Activated CD4-positive, alpha-beta T cell treated with anti-CD3 and anti-CD28 coated beads for 36 hours (primary cell): Measurements from ENCODE around the gene SPTBN1. TPM values are rescaled to one million over a fixed set of nuclear protein-coding genes. Genes with fewer than 3 reads are reported as not detected.

ENCODE experiments used
- ATAC-seq: fragments of 200-7000 bp; cut with Tn5 transposase; one replicate; pipeline ENCODE4 v1.10.0; 2021; ENCODE audit warnings: mild to moderate bottlenecking, moderate library complexity
- CTCF ChIA-PET: fragments of 350-600 bp; sonication (Branson Sonifier 250); formaldehyde crosslinking; loops from one replicate; lab custom pipeline; 2021; ENCODE audit warnings: antibody characterized with exemption; lab: Charles Lee
- POLR2A ChIA-PET: fragments of 350-600 bp; sonication (Branson Sonifier 250); formaldehyde crosslinking; loops from one replicate; lab custom pipeline; 2021; ENCODE audit warnings: antibody characterized with exemption, inconsistent platforms; lab: Charles Lee
- DNase-seq: peaks from one replicate; pipeline ENCODE4 v3.0.0-alpha.2; 2020
- H3K27ac Mint-ChIP-seq: one replicate; pipeline ENCODE4 v1.8.0; 2021; ENCODE audit warnings: mixed read lengths
- H3K27me3 Mint-ChIP-seq: one replicate; pipeline ENCODE4 v1.8.0; 2021; ENCODE audit warnings: mixed read lengths
- H3K36me3 Mint-ChIP-seq: one replicate; pipeline ENCODE4 v1.8.0; 2021; ENCODE audit warnings: low read depth, mixed read lengths
- H3K4me1 Mint-ChIP-seq: one replicate; pipeline ENCODE4 v1.8.0; 2021; ENCODE audit warnings: mixed read lengths
- H3K4me3 Mint-ChIP-seq: one replicate; pipeline ENCODE4 v1.8.0; 2021; ENCODE audit warnings: mild to moderate bottlenecking, moderate library complexity, mixed read lengths
- H3K9me3 Mint-ChIP-seq: one replicate; pipeline ENCODE4 v1.8.0; 2021; ENCODE audit warnings: low read depth, mixed read lengths
- intact Hi-C, 2 experiments: fragments of 100-400 bp; cut with DNase I in 1 of 2; cut with micrococcal nuclease in 1 of 2; formaldehyde crosslinking; loops; one replicate each; pipeline versions ENCODE4 v1.14.2 to v1.15.1; 2022 to 2024; cut with DNase I, micrococcal nuclease
- total RNA-seq, 2 experiments: library from RNA; stranded (reverse); gene quantifications; one replicate each; pipeline ENCODE4 v1.2.3, GENCODE V29; 2021

SPTBN1 gene
- total RNA-seq, 2 experiments from 2014 or later: 76.6 to 86.8 TPM

GRCh38 chr2:54608224-54608623, 152.1 kb downstream of the SPTBN1 start:
- no peaks in the 10 kb centered on the region for H3K27me3 Mint-ChIP-seq
- peaks cover 68% of the 10 kb centered on the region for H3K4me1 Mint-ChIP-seq
- no peaks in the 10 kb centered on the region for H3K36me3 Mint-ChIP-seq
- POLR2A ChIA-PET: no interaction called here
- no peak overlapping the region for H3K27ac Mint-ChIP-seq
- intact Hi-C loops: loop anchor here in 1 of 2 experiments (5.0 kb wide), 1 partner anchor 86 kb away; no protein-coding TSS in a partner anchor
- ATAC-seq (no peak), DNase-seq (no peak)
- no peak overlapping the region for H3K4me3 Mint-ChIP-seq
- CTCF ChIA-PET: interaction anchor here (0.6 kb wide), 1 partner anchor 48 kb away, joined by 3 read pairs; no protein-coding TSS in a partner anchor
- no peaks in the 10 kb centered on the region for H3K9me3 Mint-ChIP-seq

- H3K27ac Mint-ChIP-seq: no peak overlapping the region
- CTCF ChIA-PET: interaction anchor here (1.8 kb wide), 1 partner anchor 28 kb away, joined by 5 read pairs; no protein-coding TSS in a partner anchor
- DNase-seq (no peak), ATAC-seq (no peak)
- no peaks in the 10 kb centered on the region for H3K27me3 Mint-ChIP-seq
- H3K4me1 Mint-ChIP-seq: peaks cover 67% of the 10 kb centered on the region
- no peaks in the 10 kb centered on the region for H3K36me3 Mint-ChIP-seq
- no peak overlapping the region for H3K4me3 Mint-ChIP-seq
- intact Hi-C loops: loop anchor here in 1 of 2 experiments (5.0 kb wide), 1 partner anchor 87 kb away; no protein-coding TSS in a partner anchor
- no peaks in the 10 kb centered on the region for H3K9me3 Mint-ChIP-seq
- POLR2A ChIA-PET: no interaction called here
Measured at GRCh38 chr2:54609241-54609640, 153.1 kb downstream of the SPTBN1 start.

- POLR2A ChIA-PET: no interaction called here
- no peak for ATAC-seq
Measured at GRCh38 chr2:54609647-54610046, 153.5 kb downstream of the SPTBN1 start.

GRCh38 chr2:54610700-54611099, 154.6 kb downstream of the SPTBN1 start:
- no peaks in the 10 kb centered on the region for H3K36me3 Mint-ChIP-seq
- DNase-seq (no peak), ATAC-seq (peak; percentile 49)
- H3K27me3 Mint-ChIP-seq: no peaks in the 10 kb centered on the region
- no peak overlapping the region for H3K4me3 Mint-ChIP-seq
- H3K9me3 Mint-ChIP-seq: no peaks in the 10 kb centered on the region
- intact Hi-C loops: no loop called here
- no peak overlapping the region for H3K27ac Mint-ChIP-seq
- ChIA-PET POLR2A (interaction anchor here (1.3 kb wide), 1 partner anchor 52 kb away, joined by 3 read pairs; no protein-coding TSS in a partner anchor), CTCF (interaction anchor here (1.0 to 1.8 kb wide), 3 partner anchors 27 to 52 kb away, joined by 3 to 5 read pairs (median 3); no protein-coding TSS in a partner anchor)
- H3K4me1 Mint-ChIP-seq: peaks cover 54% of the 10 kb centered on the region

More at GRCh38 chr2:54609647-54610046, 153.5 kb downstream of the SPTBN1 start:
- no peak for DNase-seq
- no peaks in the 10 kb centered on the region for H3K9me3 Mint-ChIP-seq
- H3K27ac Mint-ChIP-seq: no peak overlapping the region
- intact Hi-C loops: loop anchor here in 1 of 2 experiments (5.0 kb wide), 1 partner anchor 87 kb away; no protein-coding TSS in a partner anchor
- H3K36me3 Mint-ChIP-seq: no peaks in the 10 kb centered on the region
- CTCF ChIA-PET: interaction anchor here (0.7 to 1.8 kb wide), 3 partner anchors 9 to 38 kb away, joined by 3 to 5 read pairs (median 3); no protein-coding TSS in a partner anchor
- no peak overlapping the region for H3K4me3 Mint-ChIP-seq
- H3K27me3 Mint-ChIP-seq: no peaks in the 10 kb centered on the region
- H3K4me1 Mint-ChIP-seq: peaks cover 63% of the 10 kb centered on the region

GRCh38 chr2:54611830-54612545, 155.9 kb downstream of the SPTBN1 start:
- H3K36me3 Mint-ChIP-seq: no peaks in the 10 kb centered on the region
- H3K4me3 Mint-ChIP-seq: no peak overlapping the region
- POLR2A ChIA-PET: no interaction called here
- no peaks in the 10 kb centered on the region for H3K27me3 Mint-ChIP-seq
- DNase-seq (no peak), ATAC-seq (no peak)
- intact Hi-C loops: no loop called here
- H3K27ac Mint-ChIP-seq: no peak overlapping the region
- peaks cover 41% of the 10 kb centered on the region for H3K4me1 Mint-ChIP-seq
- CTCF ChIA-PET: interaction anchor here (1.0 to 1.4 kb wide), 2 partner anchors 11 to 53 kb away, joined by 3 to 4 read pairs; no protein-coding TSS in a partner anchor
- no peaks in the 10 kb centered on the region for H3K9me3 Mint-ChIP-seq

- intact Hi-C loops: no loop called here
- Mint-ChIP-seq H3K27ac (peak overlapping the region; percentile 4), H3K27me3 (no peaks in the 10 kb centered on the region), H3K4me3 (no peak overlapping the region), H3K4me1 (peaks cover 38% of the 10 kb centered on the region), H3K36me3 (peaks cover 11% of the 10 kb centered on the region), H3K9me3 (no peaks in the 10 kb centered on the region)
- DNase-seq (no peak), ATAC-seq (no peak)
- ChIA-PET POLR2A (no interaction called here), CTCF (interaction anchor here (1.1 to 1.3 kb wide), 2 partner anchors 52 to 54 kb away, joined by 3 to 4 read pairs; no protein-coding TSS in a partner anchor)
Measured at GRCh38 chr2:54613386-54613785, 157.3 kb downstream of the SPTBN1 start.

- peaks cover 41% of the 10 kb centered on the region for H3K4me1 Mint-ChIP-seq
- CTCF ChIA-PET: interaction anchor here (0.5 to 1.3 kb wide), 4 partner anchors 51 to 86 kb away, joined by 3 to 4 read pairs (median 3); no protein-coding TSS in a partner anchor
- ATAC-seq (no peak), DNase-seq (no peak)
- peak overlapping the region; percentile 4 for H3K27ac Mint-ChIP-seq
- POLR2A ChIA-PET: no interaction called here
- peaks cover 16% of the 10 kb centered on the region for H3K36me3 Mint-ChIP-seq
- intact Hi-C loops: no loop called here
- H3K9me3 Mint-ChIP-seq: no peaks in the 10 kb centered on the region
- H3K4me3 Mint-ChIP-seq: no peak overlapping the region
- no peaks in the 10 kb centered on the region for H3K27me3 Mint-ChIP-seq
Measured at GRCh38 chr2:54613794-54614257, 157.7 kb downstream of the SPTBN1 start.

- no peaks in the 10 kb centered on the region for H3K9me3 Mint-ChIP-seq
- H3K4me1 Mint-ChIP-seq: peaks cover 39% of the 10 kb centered on the region
- DNase-seq (no peak), ATAC-seq (no peak)
- H3K27ac Mint-ChIP-seq: no peak overlapping the region
- peaks cover 18% of the 10 kb centered on the region for H3K36me3 Mint-ChIP-seq
- intact Hi-C loops: no loop called here
- no peak overlapping the region for H3K4me3 Mint-ChIP-seq
- POLR2A ChIA-PET: no interaction called here
- H3K27me3 Mint-ChIP-seq: no peaks in the 10 kb centered on the region
- CTCF ChIA-PET: interaction anchor here (0.6 to 1.3 kb wide), 4 partner anchors 19 to 507 kb away, joined by 3 to 4 read pairs (median 3); no protein-coding TSS in a partner anchor
Measured at GRCh38 chr2:54614819-54615218, 158.7 kb downstream of the SPTBN1 start.

- Mint-ChIP-seq H3K4me3 (no peak overlapping the region), H3K9me3 (no peaks in the 10 kb centered on the region), H3K36me3 (peaks cover 28% of the 10 kb centered on the region), H3K4me1 (peaks cover 33% of the 10 kb centered on the region), H3K27ac (no peak overlapping the region), H3K27me3 (no peaks in the 10 kb centered on the region)
- ChIA-PET CTCF (interaction anchor here (0.6 to 1.1 kb wide), 4 partner anchors 36 to 56 kb away, joined by 3 to 4 read pairs (median 3); no protein-coding TSS in a partner anchor), POLR2A (no interaction called here)
- DNase-seq (no peak), ATAC-seq (no peak)
- intact Hi-C loops: no loop called here
Measured at GRCh38 chr2:54615832-54616534, 159.9 kb downstream of the SPTBN1 start.

- ATAC-seq: no peak
- Mint-ChIP-seq H3K27me3 (no peaks in the 10 kb centered on the region), H3K4me1 (peaks cover 29% of the 10 kb centered on the region), H3K27ac (no peak overlapping the region), H3K9me3 (no peaks in the 10 kb centered on the region), H3K4me3 (no peak overlapping the region), H3K36me3 (peaks cover 35% of the 10 kb centered on the region)
- POLR2A ChIA-PET: no interaction called here
- intact Hi-C loops: no loop called here
- CTCF ChIA-PET: interaction anchor here (1.0 to 1.6 kb wide), 2 partner anchors 14 to 47 kb away, joined by 3 to 4 read pairs; no protein-coding TSS in a partner anchor
- no peak for DNase-seq
Measured at GRCh38 chr2:54617409-54617808, 161.3 kb downstream of the SPTBN1 start.
